K562 (cell line): ENCODE measurements around the gene ANKS1B. TPM values are rescaled to one million over a fixed set of nuclear protein-coding genes. Genes with fewer than 3 reads are reported as not detected.

Experiments
- ATAC-seq: fragments of 200-7000 bp; cut with Tn5 transposase; 3 replicates; pipeline ENCODE4 v1.9.1; 2020; ENCODE audit warnings: moderate library complexity
- BruUV-seq: library from RNA; stranded (reverse); fragments of 400-500 nt; replicated peaks from 2 replicates; lab custom pipeline; 2021; lab: Mats Ljungman, UMichigan
- CTCF ChIA-PET: fragments of 300-600 bp; formaldehyde crosslinking; extraction: SDS; loops from one replicate; lab custom pipeline; 2021; ENCODE audit warnings: low intra/inter-chr PET ratio; lab: Yijun Ruan, JAX
- POLR2A ChIA-PET: fragments of 300-600, 350-650 bp; sonication (Branson Sonifier 250); formaldehyde crosslinking; extraction: SDS; loops from one replicate; lab custom pipeline; 2021; ENCODE audit warnings: antibody characterized with exemption, inconsistent platforms; lab: Yijun Ruan, JAX
- DNase-seq, 4 experiments: peaks; one replicate each; pipeline versions ENCODE4 v3.0.0 to v3.0.0-alpha.2; 2011 to 2018; ENCODE audit warnings: low spot score in 3 of 4, mixed read lengths in 3 of 4; ENCODE audit errors: extremely low read depth in 1 of 4
- FAIRE-seq: peaks from 2 replicates; lab custom pipeline; 2011; peaks lifted over from hg19 to GRCh38; lab: Jason Lieb, UNC
- H2AFZ ChIP-seq: 2 replicates; pipeline ENCODE4 v1.6.0; 2011; ENCODE audit warnings: low read depth, low read length, control low read depth, inconsistent platforms
- H3K27ac ChIP-seq: fragments of 200-600 bp; 3 replicates; pipeline ENCODE4 v1.8.0; 2011; ENCODE audit warnings: low read depth, mild to moderate bottlenecking, control low read depth, inconsistent platforms, low read length, moderate library complexity, mixed read lengths; ENCODE audit errors: extremely low read depth
- H3K27me3 ChIP-seq, 2 experiments: fragments of 300-600 bp in 1 of 2; 2 replicates in 1 of 2; 3 replicates in 1 of 2; pipeline versions ENCODE4 v1.6.0 to v1.8.0; 2011; ENCODE audit warnings: inconsistent platforms in 2 of 2, low read length in 2 of 2, mild to moderate bottlenecking in 1 of 2, mixed read lengths in 1 of 2, moderate library complexity in 1 of 2; ENCODE audit not compliant: control insufficient read depth in 2 of 2, insufficient read depth in 2 of 2
- H3K36me3 ChIP-seq: fragments of 300-600 bp; 3 replicates; pipeline ENCODE4 v1.8.0; 2011; ENCODE audit warnings: mild to moderate bottlenecking, low read length, inconsistent platforms; ENCODE audit not compliant: control insufficient read depth, insufficient read depth
- H3K4me1 ChIP-seq, 2 experiments: fragments of 200-600 bp in 1 of 2; replicated peaks in 1 of 2; 2 replicates in 1 of 2; 3 replicates in 1 of 2; pipeline versions ENCODE4 v1.5.1 to v1.8.0; 2011; ENCODE audit warnings: inconsistent platforms in 2 of 2, low read length in 2 of 2, mild to moderate bottlenecking in 1 of 2, mixed read lengths in 1 of 2, moderate library complexity in 1 of 2; ENCODE audit not compliant: control insufficient read depth in 2 of 2, insufficient read depth in 2 of 2
- H3K4me2 ChIP-seq: 2 replicates; pipeline ENCODE4 v1.6.1; 2011; ENCODE audit warnings: low read length, control low read depth, inconsistent platforms, mixed read lengths; ENCODE audit not compliant: insufficient read depth
- H3K4me3 ChIP-seq: fragments of 200-600 bp; sonication (generic), shearing (Covaris generic); 2 replicates; pipeline ENCODE4 v1.5.1; 2016; ENCODE audit warnings: control low read depth, inconsistent platforms
- H3K79me2 ChIP-seq: fragments of 200-600 bp; 3 replicates; pipeline ENCODE4 v1.8.0; 2011; ENCODE audit warnings: low read length, inconsistent platforms; ENCODE audit not compliant: control insufficient read depth, insufficient read depth
- H3K9ac ChIP-seq, 2 experiments: 2 replicates each; pipeline versions ENCODE4 v1.6.0 to v1.6.1; 2011; ENCODE audit warnings: low read depth in 2 of 2, low read length in 2 of 2, control low read depth in 1 of 2, inconsistent platforms in 1 of 2, mild to moderate bottlenecking in 1 of 2, mixed read lengths in 1 of 2; ENCODE audit not compliant: insufficient read depth in 1 of 2
- H3K9me1 ChIP-seq: one replicate; pipeline ENCODE4 v1.6.0; 2011; ENCODE audit warnings: inconsistent platforms, mild to moderate bottlenecking, low read length, moderate library complexity; ENCODE audit not compliant: control insufficient read depth, insufficient read depth
- H3K9me3 ChIP-seq: replicated peaks from 2 replicates; pipeline ENCODE4 v1.5.1; 2011; ENCODE audit warnings: low read depth, low read length, inconsistent platforms; ENCODE audit not compliant: control insufficient read depth, insufficient read depth
- H4K20me1 ChIP-seq: replicated peaks from 2 replicates; pipeline ENCODE4 v1.6.1; 2011; ENCODE audit warnings: low read length, inconsistent platforms, mixed read lengths; ENCODE audit not compliant: control insufficient read depth, insufficient read depth
- BRCA1 ChIP-seq, 2 experiments: fragments of 450-650 bp in 1 of 2; sonication (generic) in 1 of 2; formaldehyde crosslinking in 1 of 2; IDR thresholded peaks; 2 replicates each; pipeline versions ENCODE4 v1.5.0 to v1.6.1; 2017 to 2020; ENCODE audit warnings: mild to moderate bottlenecking in 1 of 2, missing genetic modification reagents in 1 of 2
- CCAR2 ChIP-seq: fragments of 200-400 bp; formaldehyde crosslinking; IDR thresholded peaks from 2 replicates; pipeline ENCODE4 v1.6.1; 2017; ENCODE audit warnings: mild to moderate bottlenecking, low read depth, low read length
- E2F6 ChIP-seq, 2 experiments: IDR thresholded peaks; 2 replicates each; pipeline ENCODE4 v1.6.1; 2011; ENCODE audit warnings: borderline replicate concordance in 1 of 2, control low read depth in 1 of 2, low read depth in 1 of 2, low read length in 1 of 2, mild to moderate bottlenecking in 1 of 2, mixed read lengths in 1 of 2, moderate library complexity in 1 of 2; ENCODE audit not compliant: insufficient read depth in 1 of 2, insufficient read length in 1 of 2, poor library complexity in 1 of 2, severe bottlenecking in 1 of 2; ENCODE audit errors: extremely low read depth in 1 of 2
- GTF2E2 ChIP-seq: fragments of 200-800 bp; sonication (Bioruptor generic); IDR thresholded peaks from 2 replicates; pipeline ENCODE4 v1.6.1; 2016; ENCODE audit warnings: missing genetic modification characterization, missing compliant biosample characterization
- HNRNPH1 ChIP-seq: fragments of 200-400 bp; formaldehyde crosslinking; optimal IDR thresholded peaks from 2 replicates; pipeline ENCODE3; 2017; ENCODE audit warnings: low read depth, mild to moderate bottlenecking, low read length, moderate library complexity
- HOXB6 ChIP-seq: fragments of 250-450 bp; sonication (Bioruptor Pico); IDR thresholded peaks from 2 replicates; pipeline ENCODE4 v1.5.1; 2022; ENCODE audit warnings: mild to moderate bottlenecking, borderline replicate concordance
- IRF1 ChIP-seq: sonication (generic); formaldehyde crosslinking; IDR thresholded peaks from 2 replicates; pipeline ENCODE4 v1.8.0; 2022; ENCODE audit warnings: missing genetic modification reagents, mild to moderate bottlenecking, borderline replicate concordance
- IRF9 ChIP-seq: fragments of 450-650 bp; IDR thresholded peaks from 2 replicates; pipeline ENCODE4 v1.6.1; 2016; ENCODE audit warnings: missing biosample characterization, missing genetic modification characterization
- MCM5 ChIP-seq: fragments of 450-650 bp; IDR thresholded peaks from 2 replicates; pipeline ENCODE4 v1.6.1; 2016; ENCODE audit warnings: low read depth
- NELFE ChIP-seq: IDR thresholded peaks from 2 replicates; pipeline ENCODE4 v1.6.1; 2011; ENCODE audit warnings: mild to moderate bottlenecking; ENCODE audit not compliant: insufficient read depth, insufficient read length
- RBM17 ChIP-seq: fragments of 200-400 bp; formaldehyde crosslinking; IDR thresholded peaks from 2 replicates; pipeline ENCODE4 v1.6.1; 2017; ENCODE audit warnings: low read depth, mild to moderate bottlenecking, low read length, borderline replicate concordance
- SNIP1 ChIP-seq: fragments of 450-650 bp; IDR thresholded peaks from 2 replicates; pipeline ENCODE4 v1.7.1; 2017; ENCODE audit warnings: low read depth, mild to moderate bottlenecking
- SRSF9 ChIP-seq: fragments of 200-400 bp; formaldehyde crosslinking; IDR thresholded peaks from 2 replicates; pipeline ENCODE4 v1.6.1; 2017; ENCODE audit warnings: low read depth, low read length, borderline replicate concordance
- TCF3 ChIP-seq: sonication (generic); formaldehyde crosslinking; IDR thresholded peaks from 2 replicates; pipeline ENCODE4 v1.4.0; 2020; ENCODE audit warnings: mild to moderate bottlenecking, missing genetic modification reagents
- XRCC5 ChIP-seq: fragments of 200-400 bp; formaldehyde crosslinking; IDR thresholded peaks from 2 replicates; pipeline ENCODE4 v1.6.1; 2017; ENCODE audit warnings: low read depth, mild to moderate bottlenecking, low read length
- ZBTB26 ChIP-seq: fragments of 450-650 bp; formaldehyde crosslinking; IDR thresholded peaks from 2 replicates; pipeline ENCODE4 v1.4.0; 2022; ENCODE audit warnings: missing genetic modification characterization
- ZNF184 ChIP-seq: sonication (generic); formaldehyde crosslinking; IDR thresholded peaks from 2 replicates; pipeline ENCODE4 v1.5.0; 2020; ENCODE audit warnings: missing genetic modification reagents
- ZNF3 ChIP-seq: fragments of 250-450 bp; sonication (Bioruptor Pico); IDR thresholded peaks from 2 replicates; pipeline ENCODE4 v1.5.0; 2021; ENCODE audit warnings: mild to moderate bottlenecking, moderate library complexity
- ZNF324 ChIP-seq: fragments of 250-450 bp; sonication (Bioruptor Pico); IDR thresholded peaks from 2 replicates; pipeline ENCODE4 v1.4.0; 2020; ENCODE audit warnings: mild to moderate bottlenecking
- whole genome bisulfite sequencing: fragments of 100-300 bp; shearing (Covaris generic); methylation state at CpG from one replicate; pipeline ENCODE4 v1.1.6; 2016; ENCODE audit warnings: low coverage, mixed read lengths; ENCODE audit not compliant: insufficient coverage; ENCODE audit errors: missing lambda C conversion rate; 5-methylcytosine and 5-hydroxymethylcytosine counted together
- in situ Hi-C: fragments of 300-500 bp; cut with MboI; formaldehyde crosslinking; loops from 4 replicates; pipeline ENCODE4 v1.15.0; 2018; ENCODE audit warnings: inconsistent platforms, mixed read lengths
- intact Hi-C: fragments of 100-400 bp; cut with micrococcal nuclease; formaldehyde crosslinking; loops from 2 replicates; pipeline ENCODE4 v1.14.2; 2022
- polyA plus RNA-seq, 8 experiments: library from polyadenylated mRNA; depleted of rRNA in 4 of 8; stranded (reverse) in 5 of 8; unstranded in 3 of 8; fragments of >200 nt; fragmentation: Nextera tagmentation in 2 of 8; fragmentation: Illumina TruSeq in 1 of 8; extraction: Ambion mirVana in 2 of 8; extraction: Trizol in 1 of 8; gene quantifications; 2 replicates each; pipeline versions ENCODE4 v1.2.1 to v1.2.3, GENCODE V29; 2011 to 2014; ENCODE audit warnings: inconsistent platforms in 1 of 8, missing spikeins in 1 of 8
- total RNA-seq, 7 experiments: library from RNA; depleted of rRNA in 6 of 7; stranded (reverse); fragments of >200 nt in 6 of 7; fragmentation: Illumina TruSeq in 2 of 7; extraction: Trizol in 2 of 7; gene quantifications; 2 replicates each; pipeline versions ENCODE4 v1.2.1 to v1.2.3, GENCODE V29; 2011 to 2021; ENCODE audit warnings: low replicate concordance in 1 of 7

Gene ANKS1B
- total and polyA plus RNA-seq, 9 of the 15 experiments (the other 6 are each of a cell fraction or from before 2014, with no cell fraction given), result 0.04 to 0.47 (median 0.28) TPM; not detected in 4

- H3K4me2 ChIP-seq, result no peak overlapping the region
- 30% methylated on average over 4 of the region's 4 CpGs for WGBS
- intact Hi-C loops, result no loop called here
- DNase-seq, result no peak
- no peaks in the 10 kb centered on the region for H3K79me2 ChIP-seq
- no peaks in the 10 kb centered on the region for H4K20me1 ChIP-seq
- FAIRE-seq, result no peak
- H3K9me3 ChIP-seq, result peaks cover 2% of the 10 kb centered on the region
- POLR2A ChIA-PET, result interaction anchor here (1.7 kb wide), 1 partner anchor 13 kb away, joined by 4 read pairs; no protein-coding TSS in a partner anchor
- TF ChIP-seq XRCC5, result no peak
- no peak for TF ChIP-seq ZNF3 (CRISPR knock-in tag)
- TF ChIP-seq HNRNPH1, result no peak
- no peak for TF ChIP-seq TCF3 (CRISPR knock-in tag)
- no peak for TF ChIP-seq SRSF9
- no peak for TF ChIP-seq HOXB6 (CRISPR knock-in tag)
- no peak for TF ChIP-seq IRF9
- no peak for TF ChIP-seq SNIP1
- no peak for TF ChIP-seq E2F6 (IDR thresholded peaks at IDR 0.05; ENCODE audit: borderline replicate concordance in 1 of 2, extremely low read depth in 1 of 2, insufficient read depth in 1 of 2, insufficient read length in 1 of 2, low read depth in 1 of 2, low read length in 1 of 2, poor library complexity in 1 of 2, severe bottlenecking in 1 of 2)
- no peak for TF ChIP-seq GTF2E2
- no peak for TF ChIP-seq BRCA1 (IDR thresholded peaks at IDR 0.05)
- TF ChIP-seq BRCA1 (CRISPR knock-in tag; IDR thresholded peaks at IDR 0.05), result no peak
- no peak for TF ChIP-seq NELFE
- TF ChIP-seq MCM5, result no peak
- TF ChIP-seq ZNF324 (CRISPR knock-in tag), result no peak
- TF ChIP-seq RBM17, result no peak
- TF ChIP-seq CCAR2, result no peak
- no peak for TF ChIP-seq IRF1 (CRISPR knock-in tag)
- no peak for TF ChIP-seq ZNF184 (CRISPR knock-in tag)
- TF ChIP-seq ZBTB26, result no peak
- TF ChIP-seq, all 486 proteins: peak for 0
- ATAC-seq, result no peak
- Histone ChIP-seq H3K36me3 (no peaks in the 10 kb centered on the region), H2AFZ (no peak overlapping the region), H3K9me1 (no peaks in the 10 kb centered on the region), H3K4me1 (no peaks in the 10 kb centered on the region), H3K9ac (no peak overlapping the region), H3K4me3 (no peak overlapping the region), H3K27ac (no peak overlapping the region), H3K27me3 (peaks cover under 1 to 2% of the 10 kb centered on the region in 2 experiments; a peak in 1 of 5 replicates)
- no TSS peak for BruUV-seq
- CTCF ChIA-PET, result no interaction called here
- in situ Hi-C loops, result no loop called here
Measured at GRCh38 chr12:98770230-98770629, 1214.5 kb downstream of the ANKS1B start.
